HG03439 (cell line): Measurements from ENCODE around the gene UBA3.
A peak's percentile ranks its signal among the peaks of the same experiment; 100 is the strongest.

Source experiments
- ATAC-seq: cut with Tn5 transposase; IDR thresholded peaks from one replicate; pipeline ENCODE4 v1.9.1; 2021; ENCODE audit warnings: mild to moderate bottlenecking, moderate library complexity; ENCODE audit not compliant: unreplicated experiment

Gene UBA3

DNA sequence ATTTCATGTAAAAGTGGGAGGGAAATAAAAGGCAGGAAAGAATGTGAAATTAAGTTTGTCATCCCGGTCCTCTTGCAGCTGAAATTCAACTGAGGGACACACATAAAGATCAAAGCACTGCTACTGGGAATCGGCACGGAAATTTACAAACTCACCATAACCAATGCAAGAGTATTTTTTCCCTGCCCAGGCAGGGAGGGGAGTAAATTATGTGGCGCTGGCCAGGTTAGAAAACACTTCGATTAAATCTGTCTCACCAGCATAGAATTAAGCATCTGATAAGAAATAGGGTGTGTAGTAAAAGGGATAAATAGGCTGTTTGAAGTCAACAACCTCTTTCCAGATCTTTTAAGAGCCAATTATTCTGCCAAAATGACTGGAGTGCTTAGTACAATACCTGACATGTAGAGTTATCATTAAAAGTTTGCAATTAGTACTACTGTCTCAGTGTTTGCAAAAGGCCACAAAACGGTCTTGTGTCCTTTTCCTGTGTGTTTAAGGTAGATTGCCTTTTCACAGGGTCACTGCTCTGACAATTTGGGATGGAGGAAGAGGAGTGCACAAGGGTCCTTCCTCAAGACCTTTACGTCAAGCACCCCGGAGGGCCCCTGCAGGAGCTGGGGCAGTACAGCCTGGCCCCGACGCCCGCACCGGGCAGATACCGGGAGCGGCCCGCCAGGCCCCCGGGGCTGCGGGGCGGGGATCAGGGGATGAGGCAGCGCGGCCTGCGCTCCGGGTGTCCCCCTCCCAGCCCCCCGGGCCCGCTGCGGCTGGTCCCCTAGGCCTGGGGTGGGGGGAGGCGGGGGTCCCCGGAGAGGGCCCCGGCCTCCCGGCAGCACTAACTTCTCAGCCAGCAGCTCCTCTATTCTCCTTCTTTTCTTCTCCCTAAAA lies 651 bp downstream of the UBA3 start:
- ATAC-seq: peak; percentile 11

DNA sequence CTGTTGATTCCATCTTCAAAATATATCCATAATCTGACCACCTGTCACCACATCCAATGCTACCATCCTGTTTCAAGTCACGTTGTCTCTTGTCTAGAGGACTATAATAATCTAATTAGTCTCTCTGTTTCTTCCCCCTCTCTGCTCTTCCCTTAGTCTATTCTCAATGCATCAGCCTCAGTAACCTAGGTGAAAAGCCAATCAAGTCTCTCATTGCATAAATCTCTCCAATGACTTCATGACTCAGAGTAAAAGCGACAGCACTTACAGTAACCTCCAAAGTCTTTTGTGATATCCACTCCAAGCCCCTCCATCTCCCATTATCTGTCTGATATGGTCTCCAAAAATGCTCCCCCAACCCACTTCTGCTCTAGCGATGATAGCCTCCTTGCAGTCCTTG lies 7.2 kb downstream of the UBA3 start:
- ATAC-seq: no peak

DNA sequence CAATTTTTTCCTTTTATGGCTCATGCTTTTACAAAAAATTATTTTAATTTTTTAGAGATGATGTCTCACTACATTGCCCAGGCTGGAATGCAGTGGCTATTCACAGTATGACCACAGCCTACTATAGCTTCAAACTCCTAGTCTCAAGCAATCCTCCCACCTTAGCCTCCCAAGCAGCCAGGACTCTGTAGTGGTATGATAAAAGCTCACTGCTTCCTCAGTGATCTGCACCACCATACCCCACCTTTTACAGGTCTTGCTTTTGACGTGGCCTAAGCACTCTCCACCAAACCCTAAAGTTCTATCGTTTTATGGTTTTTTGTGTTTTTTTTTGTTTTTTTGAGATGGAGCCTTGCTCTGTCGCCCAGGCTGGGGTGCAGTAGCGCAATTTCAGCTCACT lies 14.0 kb downstream of the UBA3 start:
- ATAC-seq: no peak

DNA sequence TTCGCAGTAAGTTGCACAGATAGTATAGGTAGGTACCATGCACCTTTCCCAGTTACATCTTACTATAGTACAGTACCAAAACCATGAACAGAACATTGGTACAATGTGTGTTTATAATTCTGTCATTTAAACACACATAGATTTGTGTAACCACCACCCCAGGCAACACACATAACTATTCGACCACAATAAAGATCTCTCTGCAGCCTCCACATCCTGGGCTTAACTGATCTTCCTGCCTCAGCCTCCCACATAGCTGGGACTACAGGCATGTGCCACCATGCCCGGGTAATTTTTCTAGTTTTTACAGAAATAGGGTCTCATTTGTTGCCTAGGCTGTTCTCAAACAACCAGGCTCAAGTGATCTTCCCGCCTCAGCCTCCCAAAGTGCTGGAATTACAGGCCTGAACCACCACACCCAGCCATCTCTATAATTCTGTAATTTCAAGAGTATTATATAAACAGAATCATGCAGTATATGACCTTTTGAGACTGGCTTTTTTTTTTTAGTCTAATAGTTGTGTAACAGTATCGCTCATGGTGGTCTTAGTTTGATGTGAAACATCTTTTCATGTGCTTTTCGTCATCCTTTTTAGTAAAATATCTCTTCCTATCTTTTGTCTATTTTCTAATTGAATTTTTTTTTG lies 14.7 kb downstream of the UBA3 start:
- ATAC-seq: no peak

DNA sequence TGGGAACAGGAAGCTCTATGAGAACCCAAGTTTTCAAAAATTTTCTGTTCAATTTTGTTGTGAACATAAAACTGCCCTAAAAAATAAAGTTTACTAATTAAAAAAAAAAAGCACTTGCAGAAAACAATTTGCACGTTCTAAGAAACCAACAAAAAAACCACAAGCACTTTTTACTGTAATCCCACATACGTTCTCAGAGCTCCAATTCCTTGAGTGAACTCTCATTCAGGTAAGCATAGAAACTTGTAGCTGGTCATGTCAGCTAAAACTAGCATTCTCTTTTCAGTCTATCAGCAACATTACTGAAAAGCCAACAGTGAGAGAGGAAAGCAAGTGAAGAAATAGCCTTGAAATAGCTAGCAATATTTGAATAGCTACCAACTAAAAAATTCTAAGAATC lies 16.5 kb downstream of the UBA3 start:
- ATAC-seq: no peak

DNA sequence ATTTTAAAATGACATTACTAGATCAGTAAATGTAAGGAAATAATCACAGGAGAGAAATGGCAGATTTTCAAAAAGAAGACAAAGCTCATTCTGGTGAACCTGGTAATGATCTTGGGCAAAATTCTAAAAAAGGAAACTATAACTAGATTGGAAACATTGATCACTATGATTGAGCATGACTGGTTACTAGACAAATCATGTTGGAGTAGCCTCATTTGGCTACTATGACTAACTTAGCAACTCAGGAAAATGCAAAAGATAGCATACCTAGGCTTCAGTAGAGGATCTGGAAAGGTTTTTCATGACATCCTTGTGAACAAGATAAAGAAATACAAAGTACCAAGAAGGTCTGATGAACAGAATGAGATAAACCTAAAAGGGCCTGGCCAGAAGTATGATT lies 20.5 kb downstream of the UBA3 start:
- no peak for ATAC-seq

DNA sequence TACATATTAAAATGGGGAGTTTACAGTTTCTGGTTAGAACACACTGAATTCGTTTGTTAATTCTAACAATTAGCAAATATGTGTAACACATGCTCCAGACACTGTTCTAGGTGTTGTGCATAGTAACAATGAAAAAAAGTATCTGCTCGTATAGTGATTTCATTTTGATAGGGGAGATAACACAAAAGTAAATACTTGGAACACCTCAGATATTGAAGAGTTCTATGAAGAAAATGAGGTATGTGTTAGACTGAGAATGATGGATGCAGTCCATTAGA lies 21.3 kb downstream of the UBA3 start:
- peak; percentile 17 for ATAC-seq

DNA sequence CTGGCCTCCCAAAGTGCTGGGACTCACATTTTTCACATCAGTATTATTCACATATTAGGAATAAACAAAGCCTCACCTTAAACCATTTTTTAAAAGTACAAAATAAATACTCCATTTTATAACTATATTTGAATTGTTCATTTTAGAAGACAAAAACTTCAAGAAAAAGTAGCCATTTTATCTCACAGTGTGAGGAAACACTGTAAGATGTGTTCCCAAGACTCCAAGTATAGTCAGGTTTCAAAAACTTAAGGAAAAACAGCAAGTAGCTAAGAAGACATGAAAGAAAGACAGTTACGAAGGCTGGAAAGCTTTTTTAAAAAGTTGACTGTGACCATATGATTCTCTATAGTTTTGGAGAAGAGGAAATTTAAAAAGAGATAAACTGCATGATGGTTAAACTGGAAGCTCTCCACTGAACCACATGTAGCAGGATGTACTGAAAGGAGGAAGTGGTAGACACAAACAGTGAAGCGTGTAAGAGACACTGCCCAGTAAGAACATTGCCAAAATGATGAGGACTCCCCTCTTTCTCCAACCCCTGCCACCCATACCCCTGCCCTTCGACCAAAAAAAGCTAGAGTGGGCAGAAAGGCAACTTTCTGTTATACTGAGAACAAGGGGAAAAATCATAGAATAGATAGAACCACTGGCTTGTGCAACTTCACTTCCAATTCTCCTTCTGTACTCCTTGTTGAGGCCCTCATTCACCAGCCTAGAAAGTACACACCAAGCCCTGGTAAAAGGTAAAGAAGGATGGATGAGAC lies 21.8 kb downstream of the UBA3 start:
- peak; percentile 73 for ATAC-seq

DNA sequence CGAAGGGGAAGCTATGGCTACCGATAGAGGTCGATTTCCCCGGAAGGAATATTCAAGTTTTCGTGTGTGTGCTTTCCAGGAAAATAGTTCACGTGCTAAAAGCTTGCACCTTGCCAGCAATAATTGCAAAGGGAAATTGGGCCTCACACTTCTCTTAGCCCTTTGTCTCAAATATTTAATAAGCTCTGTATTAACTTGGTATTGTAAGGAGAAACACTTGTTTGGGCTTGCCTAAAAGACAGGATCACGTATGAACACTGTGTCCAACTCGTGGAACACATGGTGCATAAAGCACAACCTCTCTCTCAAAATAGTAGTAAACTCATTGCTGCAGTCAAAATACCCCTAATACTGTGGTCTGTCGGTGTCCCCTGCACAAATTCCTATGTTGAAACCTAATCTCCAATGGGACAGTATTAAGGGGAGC lies 27.7 kb downstream of the UBA3 start:
- ATAC-seq: no peak

DNA sequence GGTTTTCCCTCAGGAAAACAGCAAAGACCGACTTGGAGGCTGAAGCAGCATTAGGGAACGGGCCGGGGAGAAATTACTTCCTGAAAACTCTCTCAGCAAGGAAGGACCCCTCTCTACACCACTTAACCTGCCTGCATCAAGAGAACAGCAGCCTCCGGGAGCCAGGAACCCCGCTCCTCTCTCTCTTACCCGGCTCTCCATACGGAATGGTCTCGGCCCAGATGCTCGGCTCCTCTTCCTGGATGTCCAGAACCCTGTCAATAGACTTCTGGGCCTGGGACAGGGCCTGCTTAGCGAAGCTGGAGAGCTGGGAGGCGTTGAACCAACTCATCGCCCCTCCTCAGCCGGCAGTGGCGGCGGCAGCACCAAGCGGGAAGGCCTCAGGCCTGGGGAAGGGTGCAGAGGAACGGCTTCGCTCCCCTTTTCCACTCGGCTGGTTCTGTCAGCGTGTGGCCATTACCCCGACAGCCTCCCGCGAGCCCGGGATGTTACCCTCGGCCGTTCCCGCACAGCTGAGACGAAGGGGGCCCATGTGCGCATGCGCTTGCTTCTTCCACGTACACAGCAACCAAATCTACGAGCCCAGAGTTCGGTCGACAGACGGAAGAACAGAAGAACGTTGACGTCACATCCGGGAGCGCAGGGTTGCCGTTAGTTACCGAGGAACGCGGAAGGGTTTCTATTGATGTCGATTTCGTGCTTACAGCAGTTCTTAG lies 28.3 kb downstream of the UBA3 start, which contains the start of gene TMF1:
Gene TMF1, minus strand, starts transcription at position 578 of the 716 bp plus-strand sequence. Its CDS starts 247 bp downstream, at position 331.
- ATAC-seq: peak; percentile 97

DNA sequence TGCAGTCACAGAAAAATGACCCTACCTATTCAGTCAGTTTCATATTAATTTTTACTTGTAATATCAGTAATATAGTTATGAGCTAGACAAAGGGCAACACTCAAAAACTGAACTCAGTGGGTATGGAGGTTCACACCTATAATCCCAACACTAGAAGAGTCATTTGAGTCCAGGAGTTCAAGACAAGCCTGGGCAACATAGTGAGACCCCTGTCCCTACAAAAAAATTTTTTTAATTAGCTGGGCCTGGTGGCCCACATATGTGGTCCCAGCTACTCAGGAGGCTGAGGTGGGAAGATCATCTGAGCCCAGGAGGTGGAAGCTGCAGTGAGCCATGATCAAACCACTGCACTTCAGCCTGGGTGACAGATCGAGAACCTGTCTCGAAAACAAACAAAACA lies 31.2 kb downstream of the UBA3 start:
- no peak for ATAC-seq

DNA sequence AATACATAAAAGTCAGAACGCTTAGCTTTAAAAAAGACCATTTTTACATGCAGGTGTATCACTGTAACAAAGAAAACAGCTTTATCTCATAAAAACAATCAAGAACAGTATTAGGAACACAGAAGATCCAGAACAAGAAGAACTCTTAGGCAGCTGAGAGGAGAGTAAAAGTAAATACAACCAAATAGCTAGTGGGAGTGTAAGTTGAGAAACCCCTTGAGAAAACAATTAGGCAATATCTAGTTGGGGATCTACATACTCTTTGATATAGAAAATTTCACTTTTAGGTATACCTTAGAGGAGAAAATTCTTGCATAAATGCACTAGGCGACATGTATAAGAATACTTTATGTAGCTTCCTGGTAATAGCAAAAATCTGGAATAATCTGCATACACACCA lies 35.6 kb downstream of the UBA3 start:
- no peak for ATAC-seq

DNA sequence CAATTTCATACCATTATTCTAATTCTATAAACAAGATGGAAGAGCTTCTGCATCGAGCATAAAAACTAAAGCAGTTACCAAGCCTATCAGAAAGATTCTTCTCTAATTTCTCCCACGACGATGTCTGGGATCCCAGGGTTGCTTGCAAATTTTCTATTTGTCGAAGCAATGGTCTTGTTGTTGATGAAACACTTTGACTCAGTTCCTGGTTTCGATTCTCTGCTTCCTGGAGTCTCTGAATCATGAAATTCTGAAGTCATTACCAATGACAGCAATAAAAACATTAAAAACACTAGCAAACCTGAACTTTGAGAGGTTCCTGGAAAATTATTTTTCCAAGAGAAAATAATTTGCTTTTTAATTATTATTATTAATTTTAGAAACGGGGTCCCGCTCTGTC lies 46.7 kb downstream of the UBA3 start:
- no peak for ATAC-seq

DNA sequence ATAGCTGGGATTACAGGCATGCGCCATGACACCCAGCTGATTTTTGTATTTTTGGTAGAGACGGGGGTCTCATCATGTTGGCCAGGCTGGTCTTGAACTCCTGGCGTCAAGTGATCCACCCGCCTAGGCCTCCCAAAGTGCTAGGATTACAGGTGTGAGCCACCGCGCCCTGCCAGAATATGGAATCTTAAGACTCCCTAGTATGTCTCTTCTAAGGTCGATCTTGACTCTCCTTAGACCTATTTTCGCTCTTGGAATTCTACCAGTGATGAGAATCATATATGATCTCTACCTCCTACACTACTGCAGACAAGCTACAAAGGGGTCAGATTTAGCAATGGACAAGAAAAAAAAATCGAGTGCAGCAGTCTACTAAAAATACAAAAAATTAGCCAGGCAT lies 47.4 kb downstream of the UBA3 start:
- no peak for ATAC-seq

DNA sequence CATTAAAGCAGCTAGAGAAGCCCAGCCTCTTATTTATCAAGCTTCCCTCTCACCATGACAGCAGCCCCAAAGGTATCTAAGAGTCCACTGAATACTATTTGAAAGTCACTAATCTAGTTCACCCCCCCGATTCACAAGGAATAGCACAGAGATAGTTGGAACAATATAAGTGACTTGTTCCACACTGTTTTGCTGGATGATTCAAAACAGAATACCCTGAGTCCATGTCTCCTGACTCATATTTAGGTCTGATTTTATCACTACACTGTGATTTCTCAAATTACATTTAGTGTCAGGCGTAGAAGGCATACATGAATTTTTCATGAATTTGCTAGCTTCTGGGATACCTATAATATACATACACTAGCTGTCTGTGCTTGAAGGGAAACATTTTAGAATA lies 48.0 kb downstream of the UBA3 start:
- ATAC-seq: no peak

DNA sequence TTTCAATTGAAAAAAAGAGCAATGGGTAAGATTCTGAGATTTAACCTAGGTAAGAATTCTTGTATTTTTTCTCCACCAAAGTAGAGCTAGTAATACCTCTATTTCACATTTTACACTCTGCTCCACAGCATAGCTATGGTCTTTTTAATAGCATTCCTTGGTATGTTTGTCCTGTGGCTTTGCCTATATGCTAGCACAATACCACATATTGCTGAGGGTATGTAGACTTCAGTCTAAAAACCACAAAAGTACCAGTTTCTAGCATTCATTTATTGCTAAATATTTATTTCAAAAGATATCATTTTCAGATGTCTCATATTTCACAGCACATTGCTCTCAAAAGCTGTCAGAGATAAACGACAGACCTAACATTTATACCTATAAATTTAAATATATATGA lies 48.5 kb downstream of the UBA3 start:
- ATAC-seq: no peak

DNA sequence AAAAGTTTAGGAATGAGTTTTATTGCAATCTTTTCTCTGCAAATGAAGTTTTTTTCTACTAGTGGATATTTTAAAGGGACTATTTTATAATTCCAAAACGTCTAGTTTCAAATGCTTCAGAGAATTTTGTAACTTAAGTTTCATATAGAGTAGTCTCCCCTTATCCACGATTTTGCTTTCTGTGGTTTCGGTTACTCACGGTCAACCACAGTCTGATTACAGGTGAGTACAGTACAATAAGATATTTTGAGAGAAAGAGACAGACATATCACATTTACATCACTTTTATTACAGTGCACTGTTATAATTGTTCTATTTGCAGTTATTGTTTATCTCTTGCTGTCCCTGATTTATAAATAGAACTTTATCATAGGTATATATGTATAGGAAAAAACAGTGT lies 59.3 kb downstream of the UBA3 start:
- ATAC-seq: no peak

DNA sequence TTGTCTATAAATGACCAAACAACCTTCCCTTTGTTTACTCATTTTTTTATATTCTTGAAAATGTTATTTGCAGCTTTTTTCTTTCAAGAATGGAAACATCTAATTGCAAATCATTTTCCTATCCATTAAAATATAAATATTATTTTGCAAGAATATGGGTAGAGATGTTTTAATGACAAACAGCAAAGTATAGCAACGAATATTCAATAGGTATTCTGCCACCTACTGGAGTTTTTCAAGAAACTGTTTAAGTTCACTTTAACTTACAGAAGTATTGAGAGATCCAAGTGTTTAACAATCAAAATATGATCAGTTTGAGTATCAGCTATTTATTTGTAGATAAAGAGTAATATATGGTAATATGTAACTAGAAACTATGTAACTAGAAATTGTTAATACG lies 59.7 kb downstream of the UBA3 start:
- no peak for ATAC-seq

DNA sequence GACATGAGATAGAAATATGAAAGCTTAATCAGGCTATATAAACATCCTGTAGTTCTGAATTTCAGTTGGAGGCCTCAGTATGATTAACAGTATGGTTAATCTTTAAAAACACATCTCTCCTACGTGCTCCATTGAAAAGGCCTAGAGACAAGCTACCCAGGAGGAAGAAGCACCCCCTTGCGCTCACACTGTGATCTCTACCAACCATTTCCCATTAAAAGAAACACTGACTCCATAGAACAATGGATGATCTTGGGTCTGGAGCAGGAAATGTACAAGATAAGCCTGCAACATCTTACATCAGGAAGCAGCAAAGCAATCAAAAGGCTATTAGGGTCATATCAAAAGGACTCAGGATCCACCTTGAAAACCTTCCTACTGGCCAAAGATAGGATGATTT lies 63.3 kb downstream of the UBA3 start:
- no peak for ATAC-seq

DNA sequence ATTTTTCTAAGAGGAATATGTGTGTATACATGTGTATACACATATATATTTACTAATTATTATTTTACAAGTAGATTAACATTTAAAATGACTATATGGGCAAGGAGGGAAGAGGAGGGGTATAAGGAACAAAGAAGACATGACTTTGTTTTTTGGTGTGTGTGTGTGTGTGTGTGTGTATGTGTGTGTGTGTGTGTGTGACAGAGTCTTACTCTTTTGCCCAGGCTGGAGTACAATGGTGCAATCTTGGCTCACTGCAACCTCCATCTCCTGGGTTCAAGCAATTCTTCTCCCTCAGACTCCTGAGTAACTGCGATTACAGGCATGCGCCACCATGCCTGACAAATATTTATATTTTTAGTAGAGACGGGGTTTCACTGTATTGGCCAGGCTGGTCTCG lies 64.1 kb downstream of the UBA3 start:
- no peak for ATAC-seq

DNA sequence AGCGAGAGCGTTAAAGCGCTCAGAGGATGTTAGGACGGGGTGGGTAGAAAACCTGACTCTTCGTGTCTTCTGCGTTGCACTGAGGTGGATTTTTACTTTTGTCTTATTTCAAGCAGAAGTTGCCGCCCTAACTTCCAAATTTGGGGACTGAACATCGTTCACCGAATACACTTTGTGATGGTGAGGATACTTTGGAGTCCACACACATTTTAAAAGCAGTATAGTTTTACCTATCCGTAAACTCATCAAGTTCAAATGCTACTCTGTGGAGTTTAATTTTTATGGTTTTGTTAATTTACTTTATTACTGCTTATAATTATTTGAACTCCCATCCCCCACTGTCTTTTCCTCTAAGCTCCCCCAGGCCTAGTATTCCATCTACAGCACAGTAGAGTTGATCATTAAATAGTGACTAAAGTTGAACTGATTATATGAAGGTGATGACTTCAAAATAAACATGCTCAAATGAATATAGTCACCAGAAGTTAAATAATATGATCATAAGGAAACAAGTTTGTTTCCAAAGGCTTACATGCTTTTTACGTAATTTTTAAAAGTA lies 66.1 kb downstream of the UBA3 start:
- ATAC-seq: no peak
